ENCODE results near the gene EPO. TPM values are rescaled to one million over a fixed set of nuclear protein-coding genes. Genes with fewer than 3 reads are reported as not detected.
"Not testable (repeated sequence)": the region's sequence is repeated elsewhere in the genome, so short reads cannot be mapped to it uniquely, and the experiment has no call there.

EPO gene
- total RNA-seq, 1 donor from 2014 or later: not detected

DNA sequence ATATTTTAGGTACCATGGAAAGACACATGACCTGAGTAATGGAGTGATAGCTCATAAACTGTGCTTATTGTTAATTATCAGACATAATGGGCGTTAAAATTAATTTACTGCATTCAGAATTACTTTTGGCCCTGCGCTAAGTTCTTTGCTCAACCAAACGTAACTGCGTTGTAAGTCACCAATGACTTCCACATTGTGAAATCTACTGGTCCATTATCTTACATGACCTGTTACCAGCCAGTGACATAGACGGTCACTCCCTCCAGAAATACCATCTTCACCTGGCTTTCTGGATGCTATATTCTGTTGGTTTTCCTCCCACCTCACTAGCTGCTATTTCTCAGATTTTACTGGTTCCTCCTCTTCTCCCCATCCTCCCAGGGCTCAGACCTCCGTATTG is 21.2 kb upstream of the EPO start:
- Mint-ChIP-seq H3K27ac (no peak overlapping the region), H3K9me3 (no peaks in the 10 kb centered on the region), H3K36me3 (ENCODE audit: low read depth) (no peaks in the 10 kb centered on the region), H3K27me3 (ENCODE audit: insufficient read depth) (peaks cover 41% of the 10 kb centered on the region), H3K4me1 (ENCODE audit: low read depth) (peaks cover 7% of the 10 kb centered on the region), H3K4me3 (no peak overlapping the region)
- intact Hi-C loops (cut with micrococcal nuclease): no loop called here
- DNase-seq (ENCODE audit: low spot score): no peak

GRCh38 chr7:100701089-100701488 is 19.2 kb upstream of the EPO start:
- not testable (repeated sequence) for DNase-seq (ENCODE audit: low spot score); H3K4me1 Mint-ChIP-seq (ENCODE audit: low read depth); H3K36me3 Mint-ChIP-seq (ENCODE audit: low read depth); H3K4me3 Mint-ChIP-seq; H3K27ac Mint-ChIP-seq; H3K9me3 Mint-ChIP-seq
- H3K27me3 Mint-ChIP-seq (ENCODE audit: insufficient read depth): peaks cover 31% of the 10 kb centered on the region
- intact Hi-C loops (cut with micrococcal nuclease): loop anchor here (10.0 kb wide), 1 partner anchor 384 kb away; the partner anchor contains the start of gene TRIM56

DNA sequence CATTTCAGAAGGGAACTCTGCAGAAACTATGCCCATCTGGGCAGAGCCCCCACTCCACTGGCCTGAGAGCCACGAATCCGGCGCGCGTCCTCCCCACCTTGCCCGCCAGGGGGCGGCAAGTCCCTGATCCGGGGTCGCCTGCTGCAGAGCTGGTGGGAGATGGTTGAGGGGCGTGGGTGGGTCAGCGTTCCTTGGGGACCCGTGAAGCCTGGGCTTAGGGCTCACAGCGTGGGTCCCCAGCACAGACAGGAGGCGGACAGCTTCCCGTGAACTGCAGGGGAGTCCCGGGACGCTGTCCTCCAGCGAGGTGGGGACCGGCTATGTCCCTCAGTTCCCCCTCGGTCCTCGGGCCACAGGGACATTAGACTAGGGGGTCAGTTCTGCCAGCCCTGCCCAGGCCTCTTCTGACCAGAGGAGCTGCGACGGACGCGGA is 14.9 kb upstream of the EPO start:
- Mint-ChIP-seq H3K4me3 (peak overlapping the region; percentile 98), H3K27me3 (ENCODE audit: insufficient read depth) (peaks cover 13% of the 10 kb centered on the region), H3K27ac (peak overlapping the region; percentile 98), H3K36me3 (ENCODE audit: low read depth) (peaks cover 4% of the 10 kb centered on the region), H3K9me3 (no peaks in the 10 kb centered on the region), H3K4me1 (ENCODE audit: low read depth) (peaks cover 7% of the 10 kb centered on the region)
- intact Hi-C loops (cut with micrococcal nuclease): loop anchor here (1.0 to 10.0 kb wide), 11 partner anchors 10 to 604 kb away; partner anchors contain the start of genes AP4M1, FBXO24, GNB2 and LRCH4
- peak; percentile 74 for DNase-seq (ENCODE audit: low spot score)

DNA sequence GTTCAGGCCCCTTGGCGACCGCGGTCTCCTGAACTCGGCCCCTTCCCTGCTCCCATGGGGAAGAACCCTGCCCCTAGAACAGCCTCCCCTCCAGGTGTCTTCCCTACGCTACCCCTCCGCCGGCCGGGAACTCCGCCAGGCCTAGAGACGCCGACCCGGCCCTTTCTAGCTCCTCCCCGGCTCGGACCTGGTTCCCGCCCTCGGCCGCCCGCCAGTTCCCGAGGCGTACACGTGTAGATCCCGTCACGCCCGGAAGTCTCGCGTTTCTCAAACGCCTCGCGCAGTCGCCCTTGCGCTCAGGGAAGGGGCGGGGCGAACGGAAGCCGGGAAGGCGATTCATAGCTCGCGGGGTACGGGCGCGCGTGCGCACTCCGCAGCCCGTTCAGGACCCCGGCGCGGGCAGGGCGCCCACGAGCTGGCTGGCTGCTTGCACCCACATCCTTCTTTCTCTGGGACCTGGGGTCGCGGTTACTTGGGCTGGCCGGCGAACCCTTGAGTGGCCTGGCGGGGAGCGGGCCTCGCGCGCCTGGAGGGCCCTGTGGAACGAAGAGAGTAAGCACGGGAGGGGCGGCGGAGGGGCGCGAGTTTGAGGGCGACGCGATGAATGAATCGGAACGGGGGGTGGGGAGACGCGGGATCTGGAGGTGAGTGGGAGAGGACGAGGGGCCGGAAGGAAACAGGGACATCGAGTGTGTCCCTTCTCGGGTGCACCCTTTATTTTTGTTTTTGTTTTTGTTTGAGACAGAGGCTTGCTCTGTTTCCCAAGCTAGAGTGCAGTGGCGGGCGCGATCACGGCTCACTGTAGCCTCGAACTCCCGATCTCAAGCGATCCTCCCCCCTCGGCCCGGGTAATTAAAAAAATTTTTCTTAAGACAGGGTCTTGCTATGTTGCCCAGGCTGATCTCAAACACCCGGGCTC is 14.3 kb upstream of the EPO start, which contains the start of gene POP7:
TSS of gene POP7 (plus strand) at position 369 of the 919 bp plus-strand sequence. CDS start 710 bp downstream, outside the sequence.
- peaks cover 7% of the 10 kb centered on the region for H3K4me1 Mint-ChIP-seq (ENCODE audit: low read depth)
- peak within 1 kb of the TSS; percentile 98 for H3K27ac Mint-ChIP-seq
- DNase-seq (ENCODE audit: low spot score): peak; percentile 99
- intact Hi-C loops (cut with micrococcal nuclease): loop anchor here (1.0 to 10.0 kb wide), 12 partner anchors 11 to 605 kb away; partner anchors contain the start of genes AP4M1, FBXO24, GNB2 and LRCH4
- H3K27me3 Mint-ChIP-seq (ENCODE audit: insufficient read depth): peaks cover 13% of the 10 kb centered on the region
- H3K4me3 Mint-ChIP-seq: peak within 1 kb of the TSS; percentile 98
- H3K9me3 Mint-ChIP-seq: no peaks in the 10 kb centered on the region
- H3K36me3 Mint-ChIP-seq (ENCODE audit: low read depth): peaks cover 4% of the 10 kb centered on the region

- intact Hi-C loops (cut with micrococcal nuclease): loop anchor here (1.0 to 10.0 kb wide), 4 partner anchors 74 to 546 kb away; partner anchors contain the start of gene TRIM56
- Mint-ChIP-seq H3K4me1 (ENCODE audit: low read depth) (peaks cover 7% of the 10 kb centered on the region), H3K27me3 (ENCODE audit: insufficient read depth) (peaks cover 9% of the 10 kb centered on the region), H3K36me3 (ENCODE audit: low read depth) (peaks cover 4% of the 10 kb centered on the region), H3K9me3 (no peaks in the 10 kb centered on the region), H3K27ac (peak overlapping the region; percentile 98), H3K4me3 (peak overlapping the region; percentile 98)
- no peak for DNase-seq (ENCODE audit: low spot score)
Observed at GRCh38 chr7:100706672-100707311, 13.5 kb upstream of the EPO start.

DNA sequence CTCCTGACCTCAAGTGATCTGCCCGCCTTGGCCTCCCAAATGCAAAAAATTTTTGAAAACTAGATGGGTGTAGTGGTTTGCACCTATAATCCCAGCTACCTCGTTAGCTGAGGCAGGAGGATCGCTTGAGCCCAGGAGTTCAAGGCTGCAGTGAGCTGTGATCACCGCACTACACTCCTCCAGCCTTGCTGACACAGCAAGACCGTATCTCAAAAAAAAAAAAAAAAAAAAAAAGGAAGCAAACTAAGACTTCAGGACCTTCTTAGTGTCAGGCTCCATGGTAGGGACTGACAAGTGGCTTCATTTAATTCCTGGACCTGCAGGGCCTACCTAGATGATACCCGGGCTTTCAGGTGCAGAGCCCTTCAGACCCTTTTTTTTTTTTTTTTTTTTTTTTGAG is 11.9 kb upstream of the EPO start:
- peak overlapping the region; percentile 98 for H3K4me3 Mint-ChIP-seq
- H3K4me1 Mint-ChIP-seq (ENCODE audit: low read depth): peaks cover 7% of the 10 kb centered on the region
- intact Hi-C loops (cut with micrococcal nuclease): loop anchor here (5.0 to 10.0 kb wide), 3 partner anchors 76 to 544 kb away; partner anchors contain the start of gene TRIM56
- no peak overlapping the region for H3K27ac Mint-ChIP-seq
- H3K36me3 Mint-ChIP-seq (ENCODE audit: low read depth): peaks cover 4% of the 10 kb centered on the region
- no peaks in the 10 kb centered on the region for H3K9me3 Mint-ChIP-seq
- H3K27me3 Mint-ChIP-seq (ENCODE audit: insufficient read depth): peaks cover under 1% of the 10 kb centered on the region
- no peak for DNase-seq (ENCODE audit: low spot score)

DNA sequence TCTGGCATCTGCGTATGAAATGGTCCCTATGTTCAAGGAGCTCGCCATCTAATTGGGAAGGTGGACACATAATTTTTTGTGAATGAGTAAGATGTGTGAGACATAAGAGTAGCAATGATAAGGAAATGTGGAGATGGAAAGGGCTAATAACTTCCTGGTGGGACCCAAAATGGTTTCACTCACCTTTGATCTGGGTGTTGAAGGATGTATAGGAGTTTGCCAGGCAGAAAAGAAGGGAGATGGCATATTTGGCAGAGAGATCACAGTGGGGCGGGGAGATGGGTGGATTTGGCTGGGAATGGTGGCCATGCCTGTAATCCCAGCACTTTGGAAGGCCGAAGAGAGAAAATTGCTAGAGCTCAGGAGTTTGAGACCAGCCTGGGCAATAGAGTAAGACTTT is 9.8 kb upstream of the EPO start:
- DNase-seq (ENCODE audit: low spot score): no peak
- H3K27me3 Mint-ChIP-seq (ENCODE audit: insufficient read depth): peaks cover 3% of the 10 kb centered on the region
- H3K9me3 Mint-ChIP-seq: no peaks in the 10 kb centered on the region
- intact Hi-C loops (cut with micrococcal nuclease): no loop called here
- H3K36me3 Mint-ChIP-seq (ENCODE audit: low read depth): peaks cover 4% of the 10 kb centered on the region
- H3K4me1 Mint-ChIP-seq (ENCODE audit: low read depth): peaks cover 7% of the 10 kb centered on the region
- no peak overlapping the region for H3K27ac Mint-ChIP-seq
- no peak overlapping the region for H3K4me3 Mint-ChIP-seq

DNA sequence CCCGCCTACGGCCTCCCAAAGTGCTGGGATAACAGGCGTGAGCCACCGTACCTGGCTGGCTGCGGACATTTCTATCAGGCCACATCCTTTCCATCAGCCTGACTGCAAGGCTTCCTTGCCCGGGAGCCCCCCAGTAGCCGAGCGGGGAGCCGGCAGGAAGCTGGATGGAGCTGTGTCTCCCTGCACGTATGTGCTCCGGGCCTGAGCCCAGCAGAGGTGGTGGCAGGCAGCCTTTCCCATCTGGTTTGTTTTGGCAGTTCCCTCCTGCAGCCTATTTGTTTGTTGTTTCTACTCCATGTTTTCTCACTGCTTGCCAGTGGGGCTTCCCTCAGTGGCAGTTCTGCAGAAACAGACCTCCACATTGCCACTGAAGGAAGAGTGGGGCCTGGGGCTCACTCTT is 8.9 kb upstream of the EPO start:
- Mint-ChIP-seq H3K36me3 (ENCODE audit: low read depth) (peaks cover 4% of the 10 kb centered on the region), H3K27ac (no peak overlapping the region), H3K27me3 (ENCODE audit: insufficient read depth) (peaks cover 6% of the 10 kb centered on the region), H3K4me3 (no peak overlapping the region), H3K9me3 (no peaks in the 10 kb centered on the region), H3K4me1 (ENCODE audit: low read depth) (peaks cover 7% of the 10 kb centered on the region)
- intact Hi-C loops (cut with micrococcal nuclease): no loop called here
- DNase-seq (ENCODE audit: low spot score): no peak

DNA sequence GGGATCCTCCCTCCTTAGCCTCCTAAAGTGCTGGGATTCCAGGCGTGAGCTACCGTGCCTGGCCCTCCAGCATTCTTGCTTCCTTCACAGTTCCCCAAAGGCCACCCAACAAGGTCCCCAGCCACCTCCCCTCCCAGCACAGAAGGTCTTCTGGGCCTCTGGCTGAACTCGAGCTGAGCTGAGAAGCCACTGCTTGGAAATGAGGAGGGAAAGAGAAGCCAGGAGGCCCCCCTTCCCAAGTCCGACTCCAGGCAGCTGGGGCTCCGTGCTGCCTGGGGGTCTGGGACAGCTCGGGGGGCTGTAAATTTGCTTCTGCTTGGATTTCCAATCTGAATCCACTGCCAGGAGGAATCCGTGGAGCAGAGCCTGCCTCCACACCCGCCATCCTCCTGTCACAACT is 5.5 kb upstream of the EPO start:
- Mint-ChIP-seq H3K4me1 (ENCODE audit: low read depth) (no peaks in the 10 kb centered on the region), H3K36me3 (ENCODE audit: low read depth) (no peaks in the 10 kb centered on the region), H3K27me3 (ENCODE audit: insufficient read depth) (peaks cover 28% of the 10 kb centered on the region), H3K27ac (no peak overlapping the region), H3K4me3 (no peak overlapping the region), H3K9me3 (no peaks in the 10 kb centered on the region)
- intact Hi-C loops (cut with micrococcal nuclease): no loop called here
- no peak for DNase-seq (ENCODE audit: low spot score)

- intact Hi-C loops (cut with micrococcal nuclease); H3K4me3 Mint-ChIP-seq; H3K9me3 Mint-ChIP-seq; H3K27ac Mint-ChIP-seq; DNase-seq (ENCODE audit: low spot score); H3K4me1 Mint-ChIP-seq (ENCODE audit: low read depth); H3K36me3 Mint-ChIP-seq (ENCODE audit: low read depth): not testable (repeated sequence)
- H3K27me3 Mint-ChIP-seq (ENCODE audit: insufficient read depth): peaks cover 39% of the 10 kb centered on the region
Observed at GRCh38 chr7:100717073-100717472, 3.2 kb upstream of the EPO start.

- Mint-ChIP-seq H3K9me3 (no peaks in the 10 kb centered on the region), H3K4me3 (no peak overlapping the region), H3K27ac (no peak overlapping the region), H3K4me1 (ENCODE audit: low read depth) (no peaks in the 10 kb centered on the region), H3K36me3 (ENCODE audit: low read depth) (no peaks in the 10 kb centered on the region), H3K27me3 (ENCODE audit: insufficient read depth) (peaks cover 45% of the 10 kb centered on the region)
- intact Hi-C loops (cut with micrococcal nuclease): no loop called here
- DNase-seq (ENCODE audit: low spot score): no peak
Observed at GRCh38 chr7:100719523-100720278, 567 bp upstream of the EPO start.

DNA sequence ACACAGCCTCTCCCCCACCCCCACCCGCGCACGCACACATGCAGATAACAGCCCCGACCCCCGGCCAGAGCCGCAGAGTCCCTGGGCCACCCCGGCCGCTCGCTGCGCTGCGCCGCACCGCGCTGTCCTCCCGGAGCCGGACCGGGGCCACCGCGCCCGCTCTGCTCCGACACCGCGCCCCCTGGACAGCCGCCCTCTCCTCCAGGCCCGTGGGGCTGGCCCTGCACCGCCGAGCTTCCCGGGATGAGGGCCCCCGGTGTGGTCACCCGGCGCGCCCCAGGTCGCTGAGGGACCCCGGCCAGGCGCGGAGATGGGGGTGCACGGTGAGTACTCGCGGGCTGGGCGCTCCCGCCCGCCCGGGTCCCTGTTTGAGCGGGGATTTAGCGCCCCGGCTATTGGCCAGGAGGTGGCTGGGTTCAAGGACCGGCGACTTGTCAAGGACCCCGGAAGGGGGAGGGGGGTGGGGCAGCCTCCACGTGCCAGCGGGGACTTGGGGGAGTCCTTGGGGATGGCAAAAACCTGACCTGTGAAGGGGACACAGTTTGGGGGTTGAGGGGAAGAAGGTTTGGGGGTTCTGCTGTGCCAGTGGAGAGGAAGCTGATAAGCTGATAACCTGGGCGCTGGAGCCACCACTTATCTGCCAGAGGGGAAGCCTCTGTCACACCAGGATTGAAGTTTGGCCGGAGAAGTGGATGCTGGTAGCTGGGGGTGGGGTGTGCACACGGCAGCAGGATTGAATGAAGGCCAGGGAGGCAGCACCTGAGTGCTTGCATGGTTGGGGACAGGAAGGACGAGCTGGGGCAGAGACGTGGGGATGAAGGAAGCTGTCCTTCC is 620 bp downstream of the EPO start:
- Mint-ChIP-seq H3K9me3 (no peaks in the 10 kb centered on the region), H3K4me1 (ENCODE audit: low read depth) (peaks cover 6% of the 10 kb centered on the region), H3K27ac (no peak overlapping the region), H3K4me3 (no peak overlapping the region), H3K36me3 (ENCODE audit: low read depth) (no peaks in the 10 kb centered on the region), H3K27me3 (ENCODE audit: insufficient read depth) (peaks cover 41% of the 10 kb centered on the region)
- no peak for DNase-seq (ENCODE audit: low spot score)
- intact Hi-C loops (cut with micrococcal nuclease): no loop called here
